Cerebellar cortex (tissue), 1 donor: ENCODE measurements around the gene MBD4.
A peak's percentile ranks its signal among the peaks of the same experiment; 100 is the strongest.
"Not testable (repeated sequence)": the region's sequence is repeated elsewhere in the genome, so short reads cannot be mapped to it uniquely, and the experiment has no call there.

Experiments
- DNase-seq: peaks from one replicate; pipeline ENCODE4 v3.0.0-alpha.2; 2015; ENCODE audit warnings: low spot score

Gene MBD4

GRCh38 chr3:129439817-129440617, at the start of gene MBD4, which contains the start of gene IFT122:
Gene MBD4 (minus strand): TSS chr3:129439948. CDS start chr3:129439833, 115 bp downstream.
Gene IFT122 (plus strand): TSS chr3:129440224. CDS start chr3:129440331, 107 bp downstream.
- DNase-seq, result peak; percentile 99

GRCh38 chr3:129489258-129489657, 49.5 kb upstream of the MBD4 start:
- not testable (repeated sequence) for DNase-seq

- not testable (repeated sequence) for DNase-seq
These were observed 48.2 kb upstream of the MBD4 start for GRCh38 chr3:129487868-129488335.

GRCh38 chr3:129487183-129487867, 47.6 kb upstream of the MBD4 start:
- DNase-seq, result no peak

- no peak for DNase-seq
These were observed 46.9 kb upstream of the MBD4 start for GRCh38 chr3:129486664-129487035.

GRCh38 chr3:129485721-129486663, 46.2 kb upstream of the MBD4 start:
- DNase-seq, result peak; percentile 15

GRCh38 chr3:129485146-129485545, 45.4 kb upstream of the MBD4 start:
- not testable (repeated sequence) for DNase-seq

- no peak for DNase-seq
These were observed 44.1 kb upstream of the MBD4 start for GRCh38 chr3:129483870-129484269.

GRCh38 chr3:129482721-129483120, 43.0 kb upstream of the MBD4 start:
- DNase-seq, result no peak

GRCh38 chr3:129481766-129482332, 42.1 kb upstream of the MBD4 start:
- no peak for DNase-seq

- peak; percentile 25 for DNase-seq
These were observed 41.5 kb upstream of the MBD4 start for GRCh38 chr3:129481225-129481765.

GRCh38 chr3:129476586-129476985, 36.8 kb upstream of the MBD4 start:
- no peak for DNase-seq

GRCh38 chr3:129475863-129476262, 36.1 kb upstream of the MBD4 start:
- DNase-seq, result no peak

GRCh38 chr3:129474984-129475804, 35.4 kb upstream of the MBD4 start:
- no peak for DNase-seq

GRCh38 chr3:129473769-129474152, 34.0 kb upstream of the MBD4 start:
- DNase-seq, result no peak

GRCh38 chr3:129473067-129473768, 33.5 kb upstream of the MBD4 start:
- DNase-seq, result no peak

GRCh38 chr3:129470861-129471260, 31.1 kb upstream of the MBD4 start:
- no peak for DNase-seq

GRCh38 chr3:129469026-129469425, 29.3 kb upstream of the MBD4 start:
- no peak for DNase-seq

GRCh38 chr3:129467932-129468331, 28.2 kb upstream of the MBD4 start:
- DNase-seq, result no peak

- DNase-seq, result no peak
These were observed 24.0 kb upstream of the MBD4 start for GRCh38 chr3:129463716-129464115.
